NCI-H1092 treated with DMSO at 0.1 percent for 48 hours (cell line): ENCODE results near the gene PLXNB1.
"Not testable (repeated sequence)": the region's sequence is repeated elsewhere in the genome, so short reads cannot be mapped to it uniquely, and the experiment has no call there.

ENCODE experiments used
- DNase-seq: peaks from one replicate; lab custom pipeline; 2025; lab: John Stamatoyannopoulos, UW

Gene PLXNB1, protein sequence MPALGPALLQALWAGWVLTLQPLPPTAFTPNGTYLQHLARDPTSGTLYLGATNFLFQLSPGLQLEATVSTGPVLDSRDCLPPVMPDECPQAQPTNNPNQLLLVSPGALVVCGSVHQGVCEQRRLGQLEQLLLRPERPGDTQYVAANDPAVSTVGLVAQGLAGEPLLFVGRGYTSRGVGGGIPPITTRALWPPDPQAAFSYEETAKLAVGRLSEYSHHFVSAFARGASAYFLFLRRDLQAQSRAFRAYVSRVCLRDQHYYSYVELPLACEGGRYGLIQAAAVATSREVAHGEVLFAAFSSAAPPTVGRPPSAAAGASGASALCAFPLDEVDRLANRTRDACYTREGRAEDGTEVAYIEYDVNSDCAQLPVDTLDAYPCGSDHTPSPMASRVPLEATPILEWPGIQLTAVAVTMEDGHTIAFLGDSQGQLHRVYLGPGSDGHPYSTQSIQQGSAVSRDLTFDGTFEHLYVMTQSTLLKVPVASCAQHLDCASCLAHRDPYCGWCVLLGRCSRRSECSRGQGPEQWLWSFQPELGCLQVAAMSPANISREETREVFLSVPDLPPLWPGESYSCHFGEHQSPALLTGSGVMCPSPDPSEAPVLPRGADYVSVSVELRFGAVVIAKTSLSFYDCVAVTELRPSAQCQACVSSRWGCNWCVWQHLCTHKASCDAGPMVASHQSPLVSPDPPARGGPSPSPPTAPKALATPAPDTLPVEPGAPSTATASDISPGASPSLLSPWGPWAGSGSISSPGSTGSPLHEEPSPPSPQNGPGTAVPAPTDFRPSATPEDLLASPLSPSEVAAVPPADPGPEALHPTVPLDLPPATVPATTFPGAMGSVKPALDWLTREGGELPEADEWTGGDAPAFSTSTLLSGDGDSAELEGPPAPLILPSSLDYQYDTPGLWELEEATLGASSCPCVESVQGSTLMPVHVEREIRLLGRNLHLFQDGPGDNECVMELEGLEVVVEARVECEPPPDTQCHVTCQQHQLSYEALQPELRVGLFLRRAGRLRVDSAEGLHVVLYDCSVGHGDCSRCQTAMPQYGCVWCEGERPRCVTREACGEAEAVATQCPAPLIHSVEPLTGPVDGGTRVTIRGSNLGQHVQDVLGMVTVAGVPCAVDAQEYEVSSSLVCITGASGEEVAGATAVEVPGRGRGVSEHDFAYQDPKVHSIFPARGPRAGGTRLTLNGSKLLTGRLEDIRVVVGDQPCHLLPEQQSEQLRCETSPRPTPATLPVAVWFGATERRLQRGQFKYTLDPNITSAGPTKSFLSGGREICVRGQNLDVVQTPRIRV (N-terminal part only)

DNA sequence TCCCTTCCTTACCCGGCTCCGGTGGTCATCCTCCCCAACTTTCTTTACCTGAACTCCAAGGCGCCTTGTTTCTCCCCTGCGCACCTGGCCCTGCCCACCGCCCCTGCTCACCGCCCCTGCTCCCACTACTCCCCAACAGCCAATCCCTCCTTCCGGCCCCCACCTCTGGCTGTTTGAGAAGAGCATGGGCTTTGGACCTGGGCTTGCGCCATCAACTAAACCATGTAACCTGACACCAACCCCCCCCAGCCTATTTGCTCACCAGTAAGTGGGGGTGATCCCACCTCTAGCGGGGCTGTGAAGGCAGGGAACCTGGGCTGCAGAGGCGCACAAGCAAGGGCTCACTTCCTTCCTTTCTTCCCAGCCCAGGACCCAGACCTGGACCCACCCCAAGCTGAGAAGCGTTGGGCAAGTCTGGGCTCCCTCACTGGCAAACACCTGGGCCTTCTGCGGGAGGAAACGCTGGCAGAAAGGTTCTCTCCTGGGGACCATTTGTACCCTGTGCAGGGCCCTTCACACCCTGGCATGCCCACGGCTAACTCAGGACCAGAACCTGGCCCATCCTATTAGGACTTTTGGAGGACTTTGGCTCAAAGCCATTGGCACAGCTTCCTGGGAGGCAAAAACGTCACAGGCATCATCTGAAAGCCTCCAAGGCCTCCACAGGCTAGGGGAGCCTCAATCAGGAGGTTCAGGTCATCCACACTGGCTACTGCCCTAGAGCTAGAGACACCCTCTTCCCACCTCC is at the start of gene PLXNB1:
Gene PLXNB1 (minus strand): TSS at position 127 of the 748 bp plus-strand sequence. CDS start 5,475 bp downstream, outside the sequence.
- DNase-seq: peak; percentile 71

DNA sequence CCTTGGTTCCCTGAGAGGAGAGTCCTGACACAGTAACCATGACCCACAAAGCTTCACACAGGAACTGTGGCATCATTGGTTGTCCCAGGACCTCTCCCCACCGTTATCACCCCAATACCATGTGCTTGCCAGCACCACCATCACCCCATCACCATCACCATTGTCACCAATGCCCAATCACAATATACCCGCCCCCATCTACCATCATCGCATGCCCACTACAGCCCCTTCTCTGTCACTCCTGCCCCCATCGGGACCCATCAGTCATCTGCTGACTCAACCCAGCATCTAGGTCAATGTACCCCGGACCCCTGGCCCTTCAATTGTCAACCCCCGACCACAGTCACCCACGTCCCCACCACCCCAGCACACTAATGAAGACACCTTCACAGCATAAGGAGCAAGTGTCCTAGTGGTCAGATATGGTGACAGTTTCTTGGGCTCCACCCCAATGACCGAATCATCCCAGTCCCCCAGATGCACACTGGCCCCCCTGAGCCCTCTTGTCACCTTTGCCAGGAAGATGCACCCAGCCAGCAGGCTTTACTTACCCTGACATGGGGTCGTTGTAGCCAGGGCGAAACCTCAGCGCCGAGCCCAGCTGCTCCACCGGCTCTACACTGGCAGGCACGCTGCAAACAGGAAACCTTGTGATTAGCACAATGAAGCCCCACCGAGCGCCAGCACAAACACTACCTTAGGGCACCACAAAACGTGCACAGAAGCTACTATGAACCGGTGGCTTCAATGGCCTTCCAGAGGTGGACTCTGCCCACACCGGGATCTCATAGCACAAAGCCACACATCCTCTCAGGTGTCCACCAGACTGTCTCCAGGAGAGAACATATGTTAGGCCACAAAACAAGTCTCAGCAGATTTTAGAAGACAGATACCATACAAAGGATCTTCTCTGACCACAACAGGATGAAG is 49.0 kb upstream of the PLXNB1 start:
- DNase-seq: no peak

DNA sequence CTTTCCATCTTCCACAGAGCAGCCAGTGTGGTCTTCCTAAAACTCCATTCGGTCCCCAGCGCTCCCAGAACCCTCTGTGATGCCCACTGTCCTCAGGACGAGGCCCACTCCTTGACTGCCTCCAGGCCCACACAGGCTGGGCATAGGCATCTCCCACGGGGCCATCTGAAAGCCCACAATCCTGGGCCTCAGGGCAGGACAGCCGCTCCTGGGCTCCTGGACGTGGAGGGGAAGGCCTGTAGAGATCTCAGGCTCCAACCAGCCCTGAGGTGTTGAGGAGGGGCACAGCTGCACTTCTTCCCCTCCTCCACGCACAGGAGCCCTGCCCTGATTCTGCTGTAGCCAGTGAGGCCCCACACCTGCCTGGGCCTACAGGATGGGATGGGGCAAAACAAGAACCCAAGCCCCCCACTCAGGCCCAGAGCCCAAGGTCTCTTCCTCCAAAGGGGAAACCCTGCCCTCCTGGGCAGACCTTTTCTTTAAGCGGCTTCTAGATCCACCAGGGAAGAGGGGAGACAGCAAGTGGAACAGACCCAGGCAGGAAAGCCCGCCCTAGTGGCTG is 48.2 kb upstream of the PLXNB1 start:
- no peak for DNase-seq

DNA sequence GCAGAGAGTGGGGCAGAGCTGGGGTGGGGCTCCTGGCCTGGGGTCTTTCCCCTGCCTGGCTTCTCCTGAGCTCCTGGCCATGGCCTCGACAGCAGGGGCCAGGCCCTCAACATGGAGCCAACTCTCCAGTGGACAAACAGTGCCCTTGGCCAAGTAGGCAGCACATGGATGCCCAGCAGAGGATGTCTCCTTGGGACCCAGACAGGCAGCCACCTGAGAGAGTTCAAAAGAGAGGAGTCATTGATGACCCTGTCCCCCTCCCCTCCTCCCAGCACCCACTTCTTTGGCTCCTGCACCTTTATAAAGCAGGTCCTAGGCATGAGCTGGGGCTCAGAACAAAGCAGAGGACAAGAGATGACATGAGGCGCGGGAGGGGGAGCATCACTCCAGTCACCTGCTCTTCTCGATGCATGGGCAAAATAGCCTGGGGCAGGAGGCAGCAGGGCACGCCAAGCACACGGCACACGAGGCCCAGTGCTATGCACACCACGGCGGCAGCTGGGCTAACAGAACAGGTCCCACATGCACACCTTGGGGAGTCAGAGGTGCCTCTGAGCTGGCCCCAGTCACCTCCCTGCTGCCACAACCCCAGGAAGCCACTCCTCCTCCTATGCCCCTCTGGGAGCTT is 46.7 kb upstream of the PLXNB1 start:
- DNase-seq: no peak

DNA sequence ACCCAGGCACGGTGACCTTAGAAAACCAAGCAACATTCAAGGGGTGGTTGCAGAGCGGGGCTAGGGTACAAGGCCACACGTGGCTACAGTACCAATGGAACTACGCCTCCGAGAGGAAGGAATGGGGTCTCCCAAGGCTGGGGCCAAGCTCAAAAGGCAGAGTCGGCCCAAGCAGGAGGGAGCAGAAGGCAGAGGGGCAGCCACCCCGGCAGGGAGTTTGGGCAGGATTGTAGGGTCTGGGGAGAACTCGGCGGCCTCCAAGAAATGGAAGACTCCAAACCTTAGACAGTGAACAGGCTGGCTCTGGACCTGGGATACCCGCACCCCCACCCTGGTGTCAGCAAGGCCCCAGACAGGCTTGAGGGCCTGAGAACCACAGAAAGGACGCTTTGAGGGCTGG is 45.3 kb upstream of the PLXNB1 start:
- DNase-seq: no peak

DNA sequence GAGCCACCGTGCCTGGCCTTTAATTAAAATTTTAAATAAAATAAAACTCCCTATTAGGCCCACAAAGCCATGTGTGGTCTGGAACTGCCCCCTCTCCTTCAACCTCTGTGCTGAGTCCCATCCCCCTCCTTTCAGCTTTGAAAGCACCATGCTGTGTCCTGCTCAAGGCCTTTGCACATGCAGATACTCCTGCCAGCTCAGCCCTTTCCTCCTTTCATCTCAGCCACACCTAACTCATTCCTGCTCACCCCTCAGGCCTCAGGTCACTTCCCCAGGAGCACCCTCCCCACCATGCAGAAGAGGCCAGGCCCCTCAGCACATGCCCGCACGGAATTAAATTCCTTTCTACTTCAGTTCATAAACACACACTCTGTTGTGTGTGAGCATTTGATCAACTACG is 44.7 kb upstream of the PLXNB1 start:
- no peak for DNase-seq

DNA sequence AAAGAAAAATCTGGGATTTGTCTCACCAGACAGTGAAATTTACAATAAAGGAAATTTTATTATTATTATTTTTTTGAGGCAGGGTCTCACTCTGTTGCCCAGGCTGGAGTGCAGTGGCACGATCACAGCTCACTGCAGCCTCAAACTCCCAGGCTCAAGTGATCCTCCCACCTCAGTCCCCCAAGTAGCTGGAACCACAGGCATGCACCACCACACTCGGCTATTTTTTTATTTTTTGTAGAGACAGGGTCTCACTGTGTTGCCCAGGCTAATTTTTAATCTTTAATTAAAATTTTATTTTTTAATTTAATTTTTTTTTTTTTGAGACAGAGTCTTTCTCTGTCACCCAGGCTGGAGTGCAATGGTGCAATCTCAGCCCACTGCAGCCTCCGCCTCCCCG is 44.1 kb upstream of the PLXNB1 start:
- DNase-seq: not testable (repeated sequence)

DNA sequence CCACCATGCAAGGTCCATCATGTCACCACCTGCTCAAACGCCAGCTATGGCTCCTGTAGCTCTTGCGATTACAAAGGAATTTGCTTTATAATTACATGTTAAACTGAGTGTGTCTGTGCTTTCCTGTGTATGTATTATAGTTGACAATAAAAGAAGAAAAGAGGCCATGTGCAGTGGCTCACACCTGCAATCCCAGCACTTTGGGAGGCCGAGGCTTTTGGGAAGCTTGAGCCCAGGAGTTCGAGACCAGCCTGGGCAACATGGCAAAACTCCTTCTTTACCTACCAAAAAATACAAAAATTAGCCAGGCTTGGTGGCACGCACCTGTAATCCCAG is 43.7 kb upstream of the PLXNB1 start:
- DNase-seq: no peak

DNA sequence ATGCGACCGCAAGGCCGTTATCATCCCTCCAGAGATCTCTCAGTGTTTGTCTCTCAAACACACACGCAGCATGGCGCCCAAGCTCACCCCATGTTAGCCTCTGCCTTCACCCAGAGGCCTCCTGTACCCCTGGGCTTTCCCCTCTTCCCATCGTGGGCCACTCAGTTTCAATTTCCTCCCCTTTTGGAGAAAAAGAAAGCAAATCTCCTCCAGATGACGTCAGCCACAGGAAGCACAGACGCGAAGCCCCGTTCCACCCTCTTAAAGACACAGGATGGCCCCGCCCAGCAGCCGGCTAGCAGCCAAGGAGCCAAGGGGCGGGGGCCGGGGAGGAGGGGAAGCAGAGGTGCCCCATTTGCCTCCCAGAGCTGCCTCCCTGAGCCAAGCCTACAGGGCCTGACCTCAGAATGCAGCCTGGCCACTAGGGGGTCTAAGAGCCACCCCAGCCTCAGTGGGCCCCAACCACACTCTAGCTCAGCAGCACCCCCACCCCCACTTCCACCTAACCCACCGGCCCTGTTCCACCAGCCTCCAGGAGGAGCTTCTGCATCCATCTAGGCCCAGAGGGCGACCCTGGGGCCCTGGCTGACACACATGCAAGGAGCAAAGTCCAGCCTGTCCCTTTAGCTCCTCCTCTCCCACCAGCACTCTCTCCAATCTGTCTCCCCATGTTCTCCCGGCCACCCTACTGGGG is 43.2 kb upstream of the PLXNB1 start:
- peak; percentile 31 for DNase-seq

DNA sequence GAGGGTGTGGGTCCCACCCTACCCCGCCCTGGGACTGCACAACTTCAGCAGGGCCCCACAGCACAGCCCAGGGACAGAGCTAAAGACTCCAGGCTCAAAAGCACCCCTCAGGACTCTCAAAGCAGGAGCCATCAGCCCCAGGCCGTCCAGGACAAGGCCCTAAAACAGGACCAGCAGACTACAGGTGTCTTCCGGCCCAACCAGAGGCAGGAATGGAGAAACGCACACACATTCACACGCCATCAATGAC is 42.7 kb upstream of the PLXNB1 start:
- DNase-seq: no peak

DNA sequence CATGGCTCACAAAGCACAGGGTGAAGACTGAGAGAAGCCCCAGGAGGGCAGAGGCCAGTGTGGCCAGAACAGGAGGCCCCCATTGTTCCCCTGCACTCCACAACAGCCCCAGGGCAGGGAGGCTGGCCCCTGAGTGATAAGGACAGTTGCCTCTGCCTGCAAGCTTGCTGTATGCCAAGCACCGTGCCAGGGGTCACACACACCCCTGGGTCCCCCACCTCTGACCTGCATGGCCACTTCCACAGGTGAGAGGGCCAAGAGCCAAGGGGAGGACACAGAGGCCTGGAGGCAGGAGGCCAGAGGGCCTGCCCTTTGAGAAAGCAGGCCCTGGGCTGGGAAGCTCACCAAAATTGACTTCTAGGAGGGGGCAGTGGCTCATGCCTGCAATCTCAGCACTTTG is 40.4 kb upstream of the PLXNB1 start:
- no peak for DNase-seq

DNA sequence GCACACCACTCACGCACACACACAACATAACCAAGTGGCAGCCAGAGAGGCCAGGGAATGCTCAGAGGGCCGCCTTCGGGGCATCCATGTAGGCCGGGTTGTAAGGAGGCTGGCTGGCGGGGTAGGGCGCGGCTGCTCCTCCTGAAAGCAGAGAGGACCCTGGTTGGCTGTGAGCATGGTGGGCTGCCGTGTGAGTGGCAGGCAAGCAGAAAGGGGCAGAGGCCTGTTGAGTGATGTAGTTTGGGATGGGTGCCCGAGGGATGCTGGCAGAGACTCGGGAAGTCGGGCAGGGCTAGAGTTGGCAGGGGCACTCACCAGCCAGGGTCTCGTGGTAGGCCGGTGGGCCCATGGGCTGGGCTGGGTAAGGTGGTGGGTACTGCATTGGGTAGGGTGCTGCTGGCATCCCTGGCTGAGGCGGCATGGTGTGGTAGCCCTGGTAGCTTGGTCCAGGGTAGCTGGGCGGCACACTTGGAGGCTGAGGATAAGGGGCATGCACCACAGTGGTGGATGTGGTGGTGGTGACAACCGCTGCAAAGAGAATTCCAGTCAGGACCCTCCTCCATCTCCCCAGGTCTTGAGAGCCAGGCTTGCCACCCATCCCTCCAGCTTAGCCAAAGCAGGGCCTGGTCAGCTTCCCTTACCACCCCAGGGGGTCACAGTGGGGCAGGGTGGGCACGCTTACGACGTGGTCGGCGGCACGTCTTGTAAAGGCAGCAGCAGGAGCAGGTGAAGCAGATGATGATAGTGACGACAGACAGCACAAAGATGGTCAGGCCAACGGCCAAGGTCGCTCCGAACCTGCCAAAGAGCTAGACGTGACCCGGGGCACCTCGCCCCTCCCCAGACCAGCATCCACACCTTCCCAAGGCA is 39.4 kb upstream of the PLXNB1 start:
- no peak for DNase-seq

DNA sequence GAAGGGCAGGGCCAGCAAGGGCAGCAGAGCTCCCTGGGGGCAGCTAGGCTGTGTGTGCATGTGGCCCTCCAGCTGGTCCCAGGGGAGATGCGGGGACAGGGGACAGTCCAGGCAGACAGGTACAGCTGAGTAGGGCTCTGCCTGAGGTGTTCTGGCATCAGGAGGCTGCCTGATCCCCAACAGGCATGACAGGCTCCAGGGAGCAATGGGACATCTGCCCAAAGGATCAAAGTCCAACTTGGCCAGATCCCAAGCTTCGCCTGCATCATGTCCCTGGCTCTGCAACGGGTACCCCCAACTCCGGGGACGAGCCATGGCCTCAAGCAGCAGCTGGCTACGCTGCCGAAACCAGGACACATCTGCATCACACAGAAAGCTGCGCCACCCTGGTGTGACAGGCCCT is 38.4 kb upstream of the PLXNB1 start:
- DNase-seq: no peak

DNA sequence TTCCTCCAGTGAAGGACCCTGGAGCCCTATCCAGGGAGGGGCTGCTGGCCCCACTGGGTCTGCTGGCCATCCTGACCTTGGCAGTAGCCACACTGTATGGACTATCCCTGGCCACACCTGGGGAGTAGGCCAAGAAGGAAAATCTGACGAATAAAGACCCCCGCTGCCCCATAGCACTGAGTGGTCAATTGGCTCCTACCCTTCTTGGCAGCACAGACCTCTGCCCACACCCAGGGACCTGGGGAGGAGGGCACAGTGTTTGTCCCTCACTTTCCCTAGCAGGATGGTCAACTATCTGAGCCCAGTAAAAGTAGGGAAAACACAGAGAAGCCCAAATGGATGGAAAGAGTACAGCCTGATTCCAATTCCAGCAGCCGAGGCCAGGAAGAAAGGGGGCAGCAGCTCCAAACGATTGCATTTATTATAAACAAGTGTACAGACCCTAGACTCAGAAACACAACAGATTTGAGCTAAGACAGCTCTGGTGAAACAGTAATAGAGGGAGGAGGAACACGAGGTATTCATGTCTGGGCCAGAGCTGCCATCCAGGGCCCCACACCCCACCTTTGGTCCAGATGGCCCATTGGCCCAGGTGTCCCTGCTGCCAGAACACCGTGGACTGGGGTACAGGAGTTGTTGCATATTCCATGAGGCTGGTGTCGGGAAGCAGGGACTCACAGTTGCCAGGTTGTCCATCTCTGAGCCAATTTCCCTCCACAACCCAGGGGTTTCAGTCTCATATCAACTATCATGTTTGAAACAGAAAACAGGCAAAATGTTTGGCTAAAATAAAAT is 37.8 kb upstream of the PLXNB1 start:
- no peak for DNase-seq

DNA sequence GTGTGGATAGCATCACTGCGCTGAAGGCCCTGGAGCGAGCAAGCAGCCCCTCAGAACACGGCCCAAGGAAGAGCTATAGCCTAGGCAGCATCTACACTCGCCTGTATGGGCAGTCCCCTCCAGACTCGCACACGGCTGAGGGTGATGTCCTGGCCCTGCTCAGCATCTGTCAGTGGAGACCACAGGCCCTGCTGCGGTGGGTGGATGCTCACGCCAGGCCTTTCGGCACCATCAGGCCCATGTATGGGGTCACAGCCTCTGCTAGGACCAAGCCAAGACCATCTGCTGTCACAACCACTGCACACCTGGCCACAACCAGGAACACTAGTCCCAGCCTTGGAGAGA is 37.2 kb upstream of the PLXNB1 start:
- DNase-seq: no peak

DNA sequence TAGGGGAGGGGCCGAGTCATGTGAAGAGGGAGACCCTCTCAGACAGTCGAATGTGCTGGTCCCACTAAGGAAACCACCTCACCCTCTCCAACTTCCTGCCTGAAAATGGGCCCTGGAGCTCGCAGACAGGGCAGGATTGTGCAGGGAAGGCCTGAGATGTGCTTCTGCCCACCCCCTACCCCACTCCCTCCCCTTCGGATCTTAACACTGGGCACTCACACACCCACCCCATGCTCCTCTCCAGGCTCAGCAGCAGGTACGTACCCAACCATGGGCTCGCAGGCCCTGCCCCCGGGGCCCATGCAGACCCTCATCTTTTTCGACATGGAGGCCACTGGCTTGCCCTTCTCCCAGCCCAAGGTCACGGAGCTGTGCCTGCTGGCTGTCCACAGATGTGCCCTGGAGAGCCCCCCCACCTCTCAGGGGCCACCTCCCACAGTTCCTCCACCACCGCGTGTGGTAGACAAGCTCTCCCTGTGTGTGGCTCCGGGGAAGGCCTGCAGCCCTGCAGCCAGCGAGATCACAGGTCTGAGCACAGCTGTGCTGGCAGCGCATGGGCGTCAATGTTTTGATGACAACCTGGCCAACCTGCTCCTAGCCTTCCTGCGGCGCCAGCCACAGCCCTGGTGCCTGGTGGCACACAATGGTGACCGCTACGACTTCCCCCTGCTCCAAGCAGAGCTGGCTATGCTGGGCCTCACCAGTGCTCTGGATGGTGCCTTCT is 36.7 kb upstream of the PLXNB1 start:
- DNase-seq: no peak
